Pancreas (tissue), 10 donors: ENCODE results near the gene PPP1R1A. TPM values are rescaled to one million over a fixed set of nuclear protein-coding genes. Genes with fewer than 3 reads are reported as not detected.

Source experiments
- ATAC-seq, 4 donors: fragments of 200-7000 bp; cut with Tn5 transposase; one replicate each; pipeline versions ENCODE4 v1.8.0 to v1.9.1; 2020; ENCODE audit warnings: mild to moderate bottlenecking in 4 of 4, moderate library complexity in 4 of 4
- DNase-seq, 6 donors: peaks; one replicate each; pipeline ENCODE4 v3.0.0-alpha.2; 2020
- FAIRE-seq: peaks from 2 replicates; lab custom pipeline; 2012; peaks lifted over from hg19 to GRCh38; lab: Jason Lieb, UNC
- H3K27ac ChIP-seq, 4 donors: fragments of 200-600 bp; sonication (generic); 1 replicate in 3 of 4; 2 replicates in 1 of 4; pipeline versions ENCODE4 v1.5.0 to v1.8.0; 2020
- H3K27me3 ChIP-seq, 4 donors: fragments of 200-600 bp; one replicate each; pipeline ENCODE4 v1.8.0; 2021
- H3K36me3 ChIP-seq, 3 donors: fragments of 200-600 bp; sonication (generic) in 1 of 3; one replicate each; pipeline versions ENCODE4 v1.5.0 to v1.8.0; 2020 to 2021
- H3K4me1 ChIP-seq, 3 donors: fragments of 200-600 bp; one replicate each; pipeline ENCODE4 v1.8.0; 2021
- H3K4me3 ChIP-seq, 4 donors: fragments of 200-600 bp; sonication (generic) in 2 of 4; one replicate each; pipeline versions ENCODE4 v1.5.0 to v1.8.0; 2020 to 2021
- H3K9me3 ChIP-seq, 4 donors: fragments of 200-600 bp; one replicate each; pipeline ENCODE4 v1.8.0; 2021
- WGBS, 2 donors: extraction: QIAGEN DNeasy Blood & Tissue Kit; methylation state at CpG; one replicate each; pipeline ENCODE4 v1.1.7; 2013; 5-methylcytosine and 5-hydroxymethylcytosine counted together
- intact Hi-C, 3 donors: fragments of 100-400 bp; cut with DNase I; formaldehyde crosslinking; loops; one replicate each; pipeline versions ENCODE4 v1.11.1 to v1.14.2; 2022
- polyA plus RNA-seq, 2 donors: library from polyadenylated mRNA; stranded (reverse); fragments of 200-250 nt; gene quantifications; one replicate each; pipeline ENCODE4 v1.2.3, GENCODE V29; 2013
- total RNA-seq, 6 donors: library from RNA; stranded (reverse); fragmentation: NEBNext Ultra II Directional in 4 of 6; extraction: Animal tissue kit (Norgen Biotek cat#: 25700) in 4 of 6; gene quantifications; one replicate each; pipeline versions ENCODE4 v1.2.1 to v1.2.4, GENCODE V29; 2021 to 2023
- TF ChIP-seq, protein P1 (sequence below), 4 donors: fragments of 200-600 bp; sonication (generic) in 3 of 4; IDR thresholded peaks; one replicate each; pipeline versions ENCODE4 v1.5.0 to v1.8.0; 2021; ENCODE audit warnings: antibody characterized with exemption in 4 of 4
- donor health status: healthy with polysubstance abuse.
- donor health status: DM: no; HTN: no; CAD: no; lungs with moderate emphysema.
- donor health status: DM: no; HTN: no; CAD: no.
- donor health status: control.
- donor health status: control.
- donor health status: Bipolar disorder and iron deficiency.
- donor health status: DM: yes; HTN: yes; CAD: no.
- donor health status: DM: no; HTN: no; CAD: no.
- donor health status: DM: no; HTN: no; CAD: no.
- donor health status: DM: yes; HTN: yes; CAD: no.

The PPP1R1A gene
- total and polyA plus RNA-seq, 8 donors: 1.1 to 127 (median 8.1) TPM

DNA sequence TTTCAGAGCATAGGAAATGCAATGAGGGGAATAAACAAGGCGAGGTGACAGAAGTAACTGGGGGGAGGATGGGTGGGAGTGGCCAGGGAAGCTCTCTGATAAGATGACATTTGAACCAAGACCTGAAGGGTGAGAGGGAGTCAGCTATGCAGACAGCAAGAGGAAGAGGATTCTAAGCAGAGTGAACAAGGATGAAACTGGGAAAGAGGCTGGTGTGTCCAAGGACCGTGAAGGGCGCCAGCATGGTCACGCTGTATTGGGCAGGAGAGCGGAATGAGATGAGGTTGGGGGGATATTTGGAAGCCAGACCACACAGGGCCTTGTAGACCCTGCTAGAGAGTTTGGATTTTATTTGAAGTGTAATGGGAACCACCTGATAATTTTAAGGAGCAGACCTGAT lies 10.5 kb upstream of the PPP1R1A start:
- Histone ChIP-seq H3K4me1 (no peaks in the 10 kb centered on the region), H3K27ac (no peak overlapping the region), H3K27me3 (no peaks in the 10 kb centered on the region), H3K36me3 (no peaks in the 10 kb centered on the region), H3K9me3 (no peaks in the 10 kb centered on the region), H3K4me3 (no peak overlapping the region)
- TF ChIP-seq, protein P1, sequence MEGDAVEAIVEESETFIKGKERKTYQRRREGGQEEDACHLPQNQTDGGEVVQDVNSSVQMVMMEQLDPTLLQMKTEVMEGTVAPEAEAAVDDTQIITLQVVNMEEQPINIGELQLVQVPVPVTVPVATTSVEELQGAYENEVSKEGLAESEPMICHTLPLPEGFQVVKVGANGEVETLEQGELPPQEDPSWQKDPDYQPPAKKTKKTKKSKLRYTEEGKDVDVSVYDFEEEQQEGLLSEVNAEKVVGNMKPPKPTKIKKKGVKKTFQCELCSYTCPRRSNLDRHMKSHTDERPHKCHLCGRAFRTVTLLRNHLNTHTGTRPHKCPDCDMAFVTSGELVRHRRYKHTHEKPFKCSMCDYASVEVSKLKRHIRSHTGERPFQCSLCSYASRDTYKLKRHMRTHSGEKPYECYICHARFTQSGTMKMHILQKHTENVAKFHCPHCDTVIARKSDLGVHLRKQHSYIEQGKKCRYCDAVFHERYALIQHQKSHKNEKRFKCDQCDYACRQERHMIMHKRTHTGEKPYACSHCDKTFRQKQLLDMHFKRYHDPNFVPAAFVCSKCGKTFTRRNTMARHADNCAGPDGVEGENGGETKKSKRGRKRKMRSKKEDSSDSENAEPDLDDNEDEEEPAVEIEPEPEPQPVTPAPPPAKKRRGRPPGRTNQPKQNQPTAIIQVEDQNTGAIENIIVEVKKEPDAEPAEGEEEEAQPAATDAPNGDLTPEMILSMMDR (IDR thresholded peaks at IDR 0.05): no peak
- no peak for FAIRE-seq
- no peak for ATAC-seq
- 80 to 86% methylated on average over 5 of the region's 5 CpGs for WGBS, 2 donors
- intact Hi-C loops: loop anchor here in 1 of 3 donors (10.0 kb wide), 1 partner anchor 366 kb away; no protein-coding TSS in a partner anchor
- no peak for DNase-seq

DNA sequence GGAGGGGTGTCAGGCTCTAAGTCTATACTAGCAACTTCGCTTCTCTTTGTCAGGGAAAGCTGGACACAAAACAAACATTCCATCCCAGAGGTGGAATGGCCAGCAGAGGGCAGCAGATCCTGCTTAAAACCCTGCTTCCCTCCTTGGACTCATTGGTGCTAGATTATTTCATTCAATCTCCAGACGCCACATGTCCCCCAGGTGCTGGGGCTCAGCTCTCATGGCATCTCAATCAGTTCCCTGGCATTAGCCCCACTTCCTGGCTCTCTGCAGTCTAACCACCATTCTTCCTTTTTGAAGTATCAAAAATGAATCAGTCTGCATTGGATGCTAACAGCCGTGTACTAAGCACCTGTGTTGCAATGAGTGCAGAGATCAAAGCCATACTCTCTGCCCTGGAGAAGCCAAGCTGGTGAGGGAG lies 8.1 kb upstream of the PPP1R1A start:
- ATAC-seq: peak; percentile 78 to 93 (median 84)
- Histone ChIP-seq H3K9me3 (no peaks in the 10 kb centered on the region), H3K27me3 (no peaks in the 10 kb centered on the region), H3K4me1 (no peaks in the 10 kb centered on the region), H3K4me3 (no peak overlapping the region), H3K27ac (no peak overlapping the region), H3K36me3 (no peaks in the 10 kb centered on the region)
- intact Hi-C loops: loop anchor here in 1 of 3 donors (10.0 kb wide), 1 partner anchor 368 kb away; no protein-coding TSS in a partner anchor
- DNase-seq: peak in 5 of 6 donors; percentile 43 to 86 (median 69)
- WGBS, 2 donors: 11 to 12% methylated on average over 3 of the region's 3 CpGs
- TF ChIP-seq, protein P1 (IDR thresholded peaks at IDR 0.05): peak; percentile 70 to 84 (median 80)
- FAIRE-seq: no peak

DNA sequence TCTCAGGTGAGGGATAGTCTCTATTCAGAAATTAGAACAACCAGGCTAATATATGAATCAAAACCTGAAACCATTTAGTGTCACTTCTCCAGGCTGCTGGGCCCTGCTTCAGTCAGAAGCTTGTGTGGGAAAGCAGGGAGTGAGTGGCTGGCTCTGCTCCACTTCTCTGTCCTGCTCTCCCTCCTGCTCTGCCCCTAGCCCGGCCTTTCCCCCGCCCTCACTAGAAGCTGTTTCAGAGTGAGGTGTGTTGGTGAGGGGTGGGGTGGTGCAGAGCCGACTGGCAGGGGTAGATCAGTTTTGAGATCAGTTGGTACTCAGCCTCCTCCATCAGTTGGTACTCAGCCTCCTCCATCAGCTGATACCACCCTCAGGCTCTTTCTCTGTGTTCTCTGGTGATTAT lies 7.0 kb upstream of the PPP1R1A start:
- TF ChIP-seq, protein P1 (IDR thresholded peaks at IDR 0.05): no peak
- intact Hi-C loops: loop anchor here in 1 of 3 donors (10.0 kb wide), 1 partner anchor 369 kb away; no protein-coding TSS in a partner anchor

DNA sequence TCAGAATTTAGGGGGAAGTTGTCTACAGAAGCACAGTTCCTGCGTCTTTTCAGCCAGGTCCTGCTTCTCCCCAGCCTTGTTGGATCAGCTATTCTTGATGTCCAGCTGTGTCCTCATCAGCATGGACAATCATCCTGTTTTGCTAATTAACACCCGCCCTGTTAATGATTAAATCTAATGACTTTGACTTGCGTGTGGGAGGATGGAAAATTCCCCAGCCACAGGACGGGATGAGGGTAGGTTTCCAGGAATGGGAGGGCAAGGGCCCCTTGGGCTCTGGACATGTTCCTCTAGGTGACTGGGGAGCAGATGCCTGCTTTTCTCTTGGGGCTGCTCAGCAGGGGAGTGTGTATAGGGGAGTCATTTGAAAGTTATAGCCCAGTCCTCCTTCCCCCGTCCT lies 5.3 kb upstream of the PPP1R1A start:
- H3K27me3 ChIP-seq: no peaks in the 10 kb centered on the region
- no peaks in the 10 kb centered on the region for H3K9me3 ChIP-seq
- FAIRE-seq (no peak), DNase-seq (no peak), ATAC-seq (peak in 2 of 4 donors; percentile 7 to 29)
- intact Hi-C loops: loop anchor here in 1 of 3 donors (10.0 kb wide), 1 partner anchor 371 kb away; no protein-coding TSS in a partner anchor
- WGBS, 2 donors: 45 to 49% methylated on average over 5 of the region's 5 CpGs
- H3K4me3 ChIP-seq: no peak overlapping the region
- no peak overlapping the region for H3K27ac ChIP-seq
- no peaks in the 10 kb centered on the region for H3K4me1 ChIP-seq
- TF ChIP-seq, protein P1 (IDR thresholded peaks at IDR 0.05): no peak
- H3K36me3 ChIP-seq: no peaks in the 10 kb centered on the region

More for the DNA sequence above, 7.0 kb upstream of the PPP1R1A start:
- H3K4me3 ChIP-seq: no peak overlapping the region
- DNase-seq (no peak), FAIRE-seq (no peak), ATAC-seq (no peak)
- no peaks in the 10 kb centered on the region for H3K36me3 ChIP-seq
- no peaks in the 10 kb centered on the region for H3K9me3 ChIP-seq
- WGBS, 2 donors: 80 to 86% methylated on average over 3 of the region's 3 CpGs
- H3K4me1 ChIP-seq: no peaks in the 10 kb centered on the region
- H3K27me3 ChIP-seq: no peaks in the 10 kb centered on the region
- H3K27ac ChIP-seq: no peak overlapping the region

DNA sequence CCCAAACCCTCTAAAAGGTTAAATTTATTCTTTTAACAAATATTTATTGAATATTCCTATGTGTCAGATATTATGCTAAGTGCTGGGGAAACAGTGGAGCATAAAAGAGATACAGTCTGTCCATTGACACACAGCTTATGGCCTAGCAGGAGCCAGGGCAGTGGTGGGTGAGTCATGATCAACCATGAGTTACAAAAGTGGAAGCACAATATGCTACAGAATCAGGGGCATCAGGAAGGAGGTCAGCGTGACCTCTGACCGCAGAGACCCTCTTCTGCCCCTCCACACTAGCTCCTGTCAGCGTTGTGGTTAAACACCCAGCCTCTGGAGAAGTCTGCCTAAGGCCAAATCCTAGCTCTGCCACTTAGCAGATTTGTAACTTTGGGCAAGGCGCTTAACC lies 4.7 kb upstream of the PPP1R1A start:
- ATAC-seq: no peak
- Histone ChIP-seq H3K9me3 (no peaks in the 10 kb centered on the region), H3K27ac (no peak overlapping the region), H3K27me3 (no peaks in the 10 kb centered on the region), H3K4me1 (peaks cover 0 to 1% (median 0%) of the 10 kb centered on the region in 3 donors), H3K36me3 (no peaks in the 10 kb centered on the region), H3K4me3 (no peak overlapping the region)
- TF ChIP-seq, protein P1 (IDR thresholded peaks at IDR 0.05): no peak
- 73 to 86% methylated on average over 4 of the region's 4 CpGs for WGBS, 2 donors
- no peak for DNase-seq
- intact Hi-C loops: loop anchor here in 1 of 3 donors (10.0 kb wide), 1 partner anchor 372 kb away; no protein-coding TSS in a partner anchor
- no peak for FAIRE-seq
